Stimulated activated naive CD4-positive, alpha-beta T cell (primary cell): ENCODE measurements around the gene ASMTL.
"Not testable (repeated sequence)": the region's sequence is repeated elsewhere in the genome, so short reads cannot be mapped to it uniquely, and the experiment has no call there.

Experiments
- DNase-seq, 6 experiments: peaks; one replicate each; lab custom pipeline; 2025; lab: John Stamatoyannopoulos, UW

The ASMTL gene

GRCh38 chrX:1433646-1434357 is 18.9 kb downstream of the ASMTL start:
- DNase-seq: no peak

GRCh38 chrX:1430451-1430850 is 22.3 kb downstream of the ASMTL start:
- no peak for DNase-seq

GRCh38 chrX:1427756-1428155 is 25.0 kb downstream of the ASMTL start:
- DNase-seq: no peak

GRCh38 chrX:1426321-1426720 is 26.4 kb downstream of the ASMTL start:
- DNase-seq: not testable (repeated sequence)

- no peak for DNase-seq
Measured at GRCh38 chrX:1425381-1425780, 27.3 kb downstream of the ASMTL start.

GRCh38 chrX:1424147-1424851 is 28.4 kb downstream of the ASMTL start:
- no peak for DNase-seq

- DNase-seq: no peak
Measured at GRCh38 chrX:1423215-1423614, 29.5 kb downstream of the ASMTL start.

GRCh38 chrX:1422135-1422465 is 30.6 kb downstream of the ASMTL start:
- DNase-seq: no peak

- DNase-seq: no peak
Measured at GRCh38 chrX:1421433-1422134, 31.1 kb downstream of the ASMTL start.

- no peak for DNase-seq
Measured at GRCh38 chrX:1420371-1420770, 32.3 kb downstream of the ASMTL start.

GRCh38 chrX:1419545-1420355 is 33.0 kb downstream of the ASMTL start:
- no peak for DNase-seq

GRCh38 chrX:1418901-1419544 is 33.7 kb downstream of the ASMTL start:
- DNase-seq: no peak

- no peak for DNase-seq
Measured at GRCh38 chrX:1417921-1418771, 34.6 kb downstream of the ASMTL start.

- no peak for DNase-seq
Measured at GRCh38 chrX:1416965-1417760, 35.5 kb downstream of the ASMTL start.

- DNase-seq: no peak
Measured at GRCh38 chrX:1416327-1416784, 36.4 kb downstream of the ASMTL start.

GRCh38 chrX:1412551-1413161 is 40.1 kb downstream of the ASMTL start:
- DNase-seq: no peak

GRCh38 chrX:1411326-1411725 is 41.4 kb downstream of the ASMTL start:
- no peak for DNase-seq

- no peak for DNase-seq
Measured at GRCh38 chrX:1407035-1407434, 45.7 kb downstream of the ASMTL start.

- not testable (repeated sequence) for DNase-seq
Measured at GRCh38 chrX:1405769-1406168, 46.9 kb downstream of the ASMTL start.
